ENCODE results near the gene ZBTB17. TPM values are rescaled to one million over a fixed set of nuclear protein-coding genes. Genes with fewer than 3 reads are reported as not detected.

ZBTB17 gene
- total and polyA plus RNA-seq, 2 of the 8 experiments (the other 6 are each of a cell fraction or from before 2014, with no cell fraction given) = 24.7 to 36.2 TPM

DNA sequence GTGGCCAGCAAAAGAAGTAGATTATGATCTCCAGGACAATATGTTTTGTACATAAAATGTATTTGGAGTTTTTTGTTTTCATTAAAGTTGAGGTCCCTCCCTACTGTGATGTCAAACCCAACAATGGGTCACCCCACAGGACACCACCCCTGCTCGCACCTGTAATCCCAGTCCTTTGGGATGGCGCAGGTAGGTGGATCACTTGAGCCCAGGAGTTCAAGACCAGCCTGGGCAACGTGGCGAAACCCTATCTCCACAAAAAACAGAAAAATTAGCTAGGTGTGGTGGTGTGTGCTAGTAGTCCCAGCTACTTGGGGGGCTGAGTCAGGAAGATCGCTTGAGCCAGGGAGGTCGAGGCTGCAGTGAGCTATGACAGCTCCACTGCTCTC is 9.0 kb downstream of the ZBTB17 start:
- peaks cover 0 to 6% of the 10 kb centered on the region in 2 experiments for H4K20me1 ChIP-seq (replicated peaks in 1 of 2; ENCODE audit: control insufficient read depth in 1 of 2, insufficient read depth in 2 of 2, low read length in 2 of 2)
- CTCF ChIA-PET (ENCODE audit: partially characterized antibody) = interaction anchor here (1.3 to 3.2 kb wide), 2 partner anchors 9 to 10 kb away, joined by 3 to 15 read pairs; no protein-coding TSS in a partner anchor
- no peak overlapping the region for H3K9ac ChIP-seq (replicated peaks in 1 of 4; ENCODE audit: extremely low read depth in 1 of 4, low read depth in 3 of 4, low read length in 3 of 4)
- H3K18ac ChIP-seq (ENCODE audit: extremely low read depth, low read length) = no peak overlapping the region
- H3K36me3 ChIP-seq (ENCODE audit: control insufficient read depth in 2 of 4, insufficient read depth in 4 of 4, low read length in 3 of 4) = peaks cover 0 to 14% (median 5%) of the 10 kb centered on the region in 4 experiments; a peak in 6 of 8 replicates
- WGBS, 2 experiments (ENCODE audit: extremely low coverage in 1 of 2, insufficient coverage in 1 of 2, insufficient read length in 1 of 2, insufficient replicate concordance in 2 of 2, low coverage in 1 of 2, low lambda C conversion rate in 2 of 2, missing lambda C conversion rate in 1 of 2) = 87% methylated on average over 6 of the region's 6 CpGs; no CpG with 5 or more reads in 1 of the 2 experiments
- H3K4me1 ChIP-seq (replicated peaks in 1 of 4; ENCODE audit: control insufficient read depth in 3 of 4, insufficient read depth in 4 of 4, low read length in 3 of 4) = no peaks in the 10 kb centered on the region; a peak in 1 of 7 replicates
- H3K14ac ChIP-seq (ENCODE audit: insufficient read length) = no peak overlapping the region
- no peak overlapping the region for H2BK12ac ChIP-seq (ENCODE audit: low read depth, low read length)
- H4K91ac ChIP-seq (replicated peaks; ENCODE audit: insufficient read length, low read length) = no peak overlapping the region
- H3K79me2 ChIP-seq (ENCODE audit: control insufficient read depth in 1 of 2, insufficient read depth in 2 of 2, low read length in 2 of 2) = peaks cover 0 to 3% of the 10 kb centered on the region in 2 experiments; a peak in 1 of 4 replicates
- H2BK15ac ChIP-seq (ENCODE audit: low read length) = no peak overlapping the region
- FAIRE-seq (no peak), DNase-seq (ENCODE audit: low read depth in 1 of 2, low spot score in 2 of 2) (no peak)
- no peaks in the 10 kb centered on the region for H3K23me2 ChIP-seq (ENCODE audit: low read depth, low read length)
- H2BK20ac ChIP-seq (ENCODE audit: low read length) = no peak overlapping the region
- H2BK120ac ChIP-seq (replicated peaks; ENCODE audit: low read depth, low read length) = no peak overlapping the region
- peaks cover 12 to 13% of the 10 kb centered on the region in 2 experiments for H3K9me3 ChIP-seq (ENCODE audit: insufficient read depth in 2 of 2, low read depth in 1 of 2, low read length in 1 of 2)
- no peak overlapping the region for H4K5ac ChIP-seq (ENCODE audit: insufficient read length, low read depth, low read length)
- no peak overlapping the region for H4K8ac ChIP-seq (ENCODE audit: extremely low read depth, insufficient read depth, low read length)
- no peak overlapping the region for H2AFZ ChIP-seq (ENCODE audit: low read length)
- H3K56ac ChIP-seq (replicated peaks; ENCODE audit: insufficient read length, low read depth, low read length) = no peak overlapping the region
- H3K27ac ChIP-seq (ENCODE audit: low read depth, low read length) = no peak overlapping the region
- H2AK5ac ChIP-seq (ENCODE audit: low read depth, low read length) = no peak overlapping the region
- H3K27me3 ChIP-seq (replicated peaks in 1 of 4; ENCODE audit: control insufficient read depth in 3 of 4, extremely low read depth in 1 of 4, insufficient read depth in 3 of 4, low read length in 3 of 4) = no peaks in the 10 kb centered on the region
- no peak overlapping the region for H3K4me2 ChIP-seq (ENCODE audit: insufficient read depth in 1 of 2, low read depth in 2 of 2, low read length in 2 of 2)
- H2BK5ac ChIP-seq (ENCODE audit: low read depth, low read length) = no peak overlapping the region
- H3K23ac ChIP-seq (ENCODE audit: insufficient read length) = no peak overlapping the region
- H3K79me1 ChIP-seq (ENCODE audit: low read depth, low read length) = peaks cover 2% of the 10 kb centered on the region
- POLR2A ChIA-PET (ENCODE audit: partially characterized antibody) = interaction anchor here (0.7 kb wide), 1 partner anchor 19 kb away, joined by 5 read pairs; no protein-coding TSS in a partner anchor
- H3K4me3 ChIP-seq (ENCODE audit: extremely low read depth in 1 of 4, insufficient read depth in 2 of 4, low read depth in 3 of 4, low read length in 4 of 4) = no peak overlapping the region
- H3K4ac ChIP-seq (replicated peaks; ENCODE audit: insufficient read length, low read depth, low read length) = no peak overlapping the region

All from H1 (cell line).